Endodermal cell (in vitro differentiated cells): Measurements from ENCODE around the gene P2RX2. TPM values are rescaled to one million over a fixed set of nuclear protein-coding genes. Genes with fewer than 3 reads are reported as not detected.

Source experiments
- DNase-seq: peaks from one replicate; pipeline ENCODE4 v3.0.0-alpha.2; 2017
- H3K27ac ChIP-seq: 2 replicates; pipeline ENCODE4 v1.5.1; 2013; ENCODE audit warnings: mild to moderate bottlenecking, low read depth, low read length, moderate library complexity
- H3K27me3 ChIP-seq: 2 replicates; pipeline ENCODE4 v1.6.1; 2013; ENCODE audit warnings: mild to moderate bottlenecking, low read length, moderate library complexity; ENCODE audit not compliant: insufficient read depth, control insufficient read depth, poor library complexity, severe bottlenecking
- H3K36me3 ChIP-seq: 2 replicates; pipeline ENCODE4 v1.7.0; 2013; ENCODE audit warnings: mild to moderate bottlenecking, low read length, moderate library complexity; ENCODE audit not compliant: control insufficient read depth, insufficient read depth
- H3K4me1 ChIP-seq: one replicate; pipeline ENCODE4 v1.7.0; 2013; ENCODE audit warnings: low read length; ENCODE audit not compliant: control insufficient read depth, insufficient read depth
- H3K4me3 ChIP-seq: 2 replicates; pipeline ENCODE4 v1.5.1; 2013; ENCODE audit warnings: mild to moderate bottlenecking, low read length, moderate library complexity
- H3K9ac ChIP-seq: 2 replicates; pipeline ENCODE4 v1.6.1; 2013; ENCODE audit warnings: mild to moderate bottlenecking, low read length, moderate library complexity; ENCODE audit not compliant: poor library complexity, severe bottlenecking; ENCODE audit errors: extremely low read depth
- H3K9me3 ChIP-seq: 2 replicates; pipeline ENCODE4 v1.6.1; 2013; ENCODE audit warnings: mild to moderate bottlenecking, low read length, moderate library complexity; ENCODE audit not compliant: control insufficient read depth
- H3K27ac Mint-ChIP-seq: 2 replicates; pipeline ENCODE4 v1.8.0; 2020; ENCODE audit warnings: mixed read lengths
- H3K27me3 Mint-ChIP-seq: 2 replicates; pipeline ENCODE4 v1.8.0; 2021; ENCODE audit warnings: mild to moderate bottlenecking, mixed read lengths; ENCODE audit not compliant: insufficient read depth
- H3K36me3 Mint-ChIP-seq: 2 replicates; pipeline ENCODE4 v1.8.0; 2020; ENCODE audit warnings: low read depth, mixed read lengths
- H3K4me1 Mint-ChIP-seq: 2 replicates; pipeline ENCODE4 v1.8.0; 2020; ENCODE audit warnings: mixed read lengths
- H3K4me3 Mint-ChIP-seq: 2 replicates; pipeline ENCODE4 v1.8.0; 2020; ENCODE audit warnings: mild to moderate bottlenecking, moderate library complexity, mixed read lengths
- H3K9me3 Mint-ChIP-seq: 2 replicates; pipeline ENCODE4 v1.8.0; 2020; ENCODE audit warnings: mild to moderate bottlenecking, mixed read lengths
- CTCF ChIP-seq: fragments of 200-600 bp; sonication (generic); conservative IDR thresholded peaks from 2 replicates; pipeline ENCODE4 v1.5.0; 2021; ENCODE audit warnings: antibody characterized with exemption, mild to moderate bottlenecking
- WGBS, 2 experiments: methylation state at CpG; one replicate each; pipeline versions ENCODE4 v1.1.5 to v1.1.7; 2013; ENCODE audit warnings: missing lambda C conversion rate in 2 of 2, mixed read lengths in 1 of 2; ENCODE audit not compliant: insufficient coverage in 1 of 2, insufficient read length in 1 of 2; 5-methylcytosine and 5-hydroxymethylcytosine counted together
- microRNA-seq: library from miRNA; unstranded; fragments of <30 nt; microRNA quantifications from one replicate; pipeline ENCODE4 v1.2.0, GENCODE V29; 2020; ENCODE audit warnings: borderline microRNAs expressed
- total RNA-seq, 2 donors: library from RNA; stranded (reverse); fragmentation: NEBNext Ultra II Directional in 1 of 2; extraction: Animal tissue kit (Norgen Biotek cat#: 25700) in 1 of 2; gene quantifications; 2 replicates in 1 of 2; 3 replicates in 1 of 2; pipeline ENCODE4 v1.2.1, GENCODE V29; 2021

Gene P2RX2
- total RNA-seq, 2 donors from 2014 or later = 0.97 to 2.8 TPM

- H3K4me3 Mint-ChIP-seq = no peak overlapping the region
- no peaks in the 10 kb centered on the region for H3K27me3 Mint-ChIP-seq
- H3K4me3 ChIP-seq = no peak overlapping the region
- H3K27me3 ChIP-seq = no peaks in the 10 kb centered on the region
- peaks cover 91% of the 10 kb centered on the region for H3K36me3 ChIP-seq
- peaks cover 21% of the 10 kb centered on the region for H3K4me1 Mint-ChIP-seq
- H3K9me3 ChIP-seq = no peaks in the 10 kb centered on the region
- no peak overlapping the region for H3K27ac Mint-ChIP-seq
- H3K36me3 Mint-ChIP-seq = peaks cover 91% of the 10 kb centered on the region
- no peaks in the 10 kb centered on the region for H3K9me3 Mint-ChIP-seq
- no peak overlapping the region for H3K9ac ChIP-seq
- H3K4me1 ChIP-seq = peaks cover 6% of the 10 kb centered on the region
- DNase-seq = peak; percentile 43
- 93 to 94% methylated on average over 13 to 30 of the region's 30 CpGs for WGBS, 2 experiments
- H3K27ac ChIP-seq = no peak overlapping the region
- no peak for TF ChIP-seq CTCF
Observed at GRCh38 chr12:132668191-132669088, 49.9 kb downstream of the P2RX2 start.

- Histone ChIP-seq H3K9ac (no peak overlapping the region), H3K36me3 (peaks cover 87% of the 10 kb centered on the region), H3K4me3 (no peak overlapping the region), H3K27ac (no peak overlapping the region), H3K27me3 (no peaks in the 10 kb centered on the region), H3K9me3 (no peaks in the 10 kb centered on the region), H3K4me1 (peaks cover 6% of the 10 kb centered on the region)
- WGBS, 2 experiments = 93 to 97% methylated on average over 12 to 17 of the region's 17 CpGs
- Mint-ChIP-seq H3K36me3 (peaks cover 90% of the 10 kb centered on the region), H3K9me3 (no peaks in the 10 kb centered on the region), H3K4me3 (no peak overlapping the region), H3K27ac (no peak overlapping the region), H3K27me3 (no peaks in the 10 kb centered on the region), H3K4me1 (peaks cover 20% of the 10 kb centered on the region)
- no peak for TF ChIP-seq CTCF
- no peak for DNase-seq
Observed at GRCh38 chr12:132669166-132669879, 50.7 kb downstream of the P2RX2 start.

Small RNAs within 50 kb of the gene (microRNA-seq; reads per million reads assigned to microRNA genes)
- gene MIR6763 = not detected

Other genes starting within 250 kb of the P2RX2 start
- gene FBRSL1, start 128.6 kb upstream of the P2RX2 start, total RNA-seq = 10 to 100 TPM; 74.9 to 92.3 TPM
- gene LRCOL1, start 8.2 kb upstream of the P2RX2 start, total RNA-seq = not detected
- 100 to 1,000 TPM; 165 to 212 TPM for gene POLE, start 68.6 kb downstream of the P2RX2 start, total RNA-seq
- gene PXMP2, start 68.8 kb downstream of the P2RX2 start, total RNA-seq = 10 to 100 TPM; 26.7 to 27.0 TPM
- gene PGAM5, start 92.1 kb downstream of the P2RX2 start, total RNA-seq = 10 to 100 TPM; 60.2 to 64.3 TPM
- 10 to 100 TPM; 87.8 to 88.5 TPM for gene ANKLE2, start 143.1 kb downstream of the P2RX2 start, total RNA-seq
- 10 to 100 TPM; 38.2 to 43.5 TPM for gene GOLGA3, start 210.1 kb downstream of the P2RX2 start, total RNA-seq